PFSK-1 (cell line): ENCODE measurements around the gene EML1.

ENCODE experiments used
- POLR2AphosphoS5 ChIP-seq: IDR thresholded peaks from 2 replicates; pipeline ENCODE4 v1.6.1; 2012; ENCODE audit warnings: low read depth, mild to moderate bottlenecking, control low read depth, low read length, moderate library complexity
- REST ChIP-seq, 2 experiments: IDR thresholded peaks; 2 replicates each; pipeline versions ENCODE4 v1.6.1 to v1.8.0; 2011 to 2012; ENCODE audit warnings: low read depth in 2 of 2, low read length in 2 of 2, control low read depth in 1 of 2, inconsistent platforms in 1 of 2, mild to moderate bottlenecking in 1 of 2, moderate library complexity in 1 of 2; ENCODE audit not compliant: insufficient read depth in 1 of 2

GRCh38 chr14:99971941-99972747, 178.9 kb downstream of the EML1 start:
- TF ChIP-seq POLR2AphosphoS5 (no peak), REST (IDR thresholded peaks at IDR 0.05; ENCODE audit: insufficient read depth in 1 of 2, low read depth in 2 of 2, low read length in 2 of 2) (no peak)
